ENCODE results near the gene LLGL2. TPM values are rescaled to one million over a fixed set of nuclear protein-coding genes. Genes with fewer than 3 reads are reported as not detected.
A peak's percentile ranks its signal among the peaks of the same experiment; 100 is the strongest.
"Not testable (repeated sequence)": the region's sequence is repeated elsewhere in the genome, so short reads cannot be mapped to it uniquely, and the experiment has no call there.

The LLGL2 gene
- total and polyA plus RNA-seq, 3 experiments from 2014 or later: 17.1 to 39.5 (median 17.8) TPM

DNA sequence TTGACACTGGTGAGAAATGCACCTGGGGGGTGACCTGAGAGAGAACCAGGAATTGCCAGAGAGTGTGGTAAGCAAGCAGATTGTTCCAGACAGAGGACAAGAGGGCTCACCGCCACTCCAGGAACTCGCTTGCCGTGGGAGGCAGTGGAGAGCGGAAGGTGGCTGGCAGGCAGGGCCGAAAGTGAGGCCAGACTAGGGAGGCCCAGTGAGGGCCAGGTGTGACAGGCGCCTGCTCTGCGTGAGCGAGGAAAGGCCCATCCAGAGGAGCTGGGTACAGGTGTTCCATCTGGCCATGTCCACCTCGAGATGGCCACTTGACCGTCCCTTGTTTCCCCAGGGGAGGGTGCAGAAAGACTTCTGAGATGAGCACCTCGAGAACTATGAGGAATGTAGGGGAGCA, 50.2 kb downstream of the LLGL2 start:
- DNase-seq: no peak
- Mint-ChIP-seq H3K4me1 (no peaks in the 10 kb centered on the region), H3K4me3 (no peak overlapping the region), H3K27ac (peak overlapping the region in 2 of 8 donors; percentile 38 to 59), H3K27me3 (no peaks in the 10 kb centered on the region), H3K36me3 (peaks cover 0 to 17% (median 2%) of the 10 kb centered on the region in 3 donors), H3K9me3 (no peaks in the 10 kb centered on the region)
- Histone ChIP-seq H3K27me3 (ENCODE audit: insufficient read depth, low read length, poor library complexity, severe bottlenecking) (no peaks in the 10 kb centered on the region), H3K27ac (ENCODE audit: low read depth, low read length) (no peak overlapping the region), H3K9me3 (ENCODE audit: low read length) (no peaks in the 10 kb centered on the region), H3K4me1 (ENCODE audit: insufficient read depth, low read length) (no peaks in the 10 kb centered on the region), H3K4me3 (ENCODE audit: low read length) (no peak overlapping the region), H3K36me3 (ENCODE audit: insufficient read depth, low read length) (no peaks in the 10 kb centered on the region)
- POLR2A ChIA-PET: no interaction called here
- CTCF ChIA-PET: interaction anchor here (1.4 kb wide), 1 partner anchor 13 kb away, joined by 3 read pairs; no protein-coding TSS in a partner anchor

DNA sequence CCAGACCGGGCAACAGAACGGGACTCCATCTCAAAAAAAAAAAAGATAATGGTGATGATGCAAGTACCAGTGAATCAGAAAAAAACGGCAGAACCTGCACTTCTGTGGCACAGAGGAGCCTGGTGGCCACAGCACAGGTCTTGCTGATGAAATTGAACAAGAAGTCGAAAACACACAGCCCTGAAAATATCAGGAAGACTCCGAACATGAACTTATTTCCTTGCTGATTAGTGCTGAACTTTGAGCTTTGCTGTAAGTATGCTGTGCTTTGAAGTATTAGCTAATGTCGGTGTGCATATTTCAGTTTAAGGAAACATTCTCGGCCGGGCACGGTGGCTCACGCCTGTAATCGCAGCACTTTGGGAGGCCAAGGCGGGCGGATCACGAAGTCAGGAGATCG, 51.2 kb downstream of the LLGL2 start:
- Histone ChIP-seq H3K36me3 (ENCODE audit: insufficient read depth, low read length) (no peaks in the 10 kb centered on the region), H3K27ac (ENCODE audit: low read depth, low read length) (no peak overlapping the region), H3K9me3 (ENCODE audit: low read length) (no peaks in the 10 kb centered on the region), H3K4me1 (ENCODE audit: insufficient read depth, low read length) (peaks cover 4% of the 10 kb centered on the region), H3K27me3 (ENCODE audit: insufficient read depth, low read length, poor library complexity, severe bottlenecking) (no peaks in the 10 kb centered on the region), H3K4me3 (ENCODE audit: low read length) (no peak overlapping the region)
- Mint-ChIP-seq H3K27me3 (no peaks in the 10 kb centered on the region), H3K4me1 (peaks cover 8 to 9% (median 8%) of the 10 kb centered on the region in 3 donors), H3K36me3 (peaks cover 0 to 12% (median 2%) of the 10 kb centered on the region in 3 donors), H3K27ac (no peak overlapping the region), H3K4me3 (no peak overlapping the region), H3K9me3 (peaks cover 0 to 3% (median 0%) of the 10 kb centered on the region in 5 donors)
- no peak for DNase-seq
- CTCF ChIA-PET: interaction anchor here (1.4 kb wide), 1 partner anchor 12 kb away, joined by 3 read pairs; no protein-coding TSS in a partner anchor
- POLR2A ChIA-PET: no interaction called here

GRCh38 chr17:75581121-75581725, 55.7 kb downstream of the LLGL2 start:
- not testable (repeated sequence) for H3K9me3 ChIP-seq (ENCODE audit: low read length); H3K27ac ChIP-seq (ENCODE audit: low read depth, low read length); H3K4me1 ChIP-seq (ENCODE audit: insufficient read depth, low read length); H3K27me3 Mint-ChIP-seq; H3K36me3 Mint-ChIP-seq; H3K9me3 Mint-ChIP-seq; H3K36me3 ChIP-seq (ENCODE audit: insufficient read depth, low read length); H3K27me3 ChIP-seq (ENCODE audit: insufficient read depth, low read length, poor library complexity, severe bottlenecking)
- Mint-ChIP-seq H3K27ac (peak overlapping the region in 6 of 8 donors; percentile 22 to 80 (median 51)), H3K4me3 (peak overlapping the region; percentile 70 to 88 (median 82)), H3K4me1 (peaks cover 8 to 12% (median 10%) of the 10 kb centered on the region in 3 donors)
- ChIA-PET POLR2A (interaction anchor here (0.8 kb wide), 1 partner anchor 125 kb away, joined by 3 read pairs; the partner anchor contains the start of gene TMEM94), CTCF (interaction anchor here (0.6 to 1.9 kb wide), 3 partner anchors 47 to 259 kb away, joined by 4 to 8 read pairs (median 4); no protein-coding TSS in a partner anchor)
- H3K4me3 ChIP-seq (ENCODE audit: low read length): peak overlapping the region; percentile 58
- peak in 4 of 5 donors; percentile 44 to 69 (median 53) for DNase-seq

DNA sequence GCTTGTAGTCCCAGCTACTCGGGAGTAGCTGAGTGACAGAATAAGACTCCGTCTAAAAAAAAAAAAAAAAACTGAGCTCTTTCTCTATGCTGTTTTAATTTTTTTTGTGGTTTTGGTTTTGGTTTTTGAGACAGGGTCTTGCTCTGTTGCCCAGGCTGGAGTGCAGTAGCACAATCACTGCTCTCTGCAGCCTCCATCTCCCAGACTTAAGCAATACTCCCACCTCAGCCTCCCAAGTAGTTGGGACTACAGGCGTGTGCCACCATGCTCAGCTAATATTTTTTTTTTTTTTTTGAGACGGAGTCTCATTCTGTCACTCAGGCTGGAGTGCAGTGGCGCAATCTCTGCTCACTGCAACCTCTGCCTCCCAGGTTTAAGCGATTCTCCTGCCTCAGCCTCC, 57.7 kb downstream of the LLGL2 start:
- not testable (repeated sequence) for H3K9me3 ChIP-seq (ENCODE audit: low read length); H3K27ac ChIP-seq (ENCODE audit: low read depth, low read length); H3K36me3 Mint-ChIP-seq; H3K27me3 ChIP-seq (ENCODE audit: insufficient read depth, low read length, poor library complexity, severe bottlenecking); H3K4me3 ChIP-seq (ENCODE audit: low read length); H3K36me3 ChIP-seq (ENCODE audit: insufficient read depth, low read length); H3K9me3 Mint-ChIP-seq; H3K27me3 Mint-ChIP-seq; DNase-seq
- Mint-ChIP-seq H3K27ac (peak overlapping the region in 1 of 8 donors; percentile 54), H3K4me1 (peaks cover 12 to 18% (median 14%) of the 10 kb centered on the region in 3 donors), H3K4me3 (peak overlapping the region in 1 of 7 donors; percentile 6)
- ChIA-PET CTCF (interaction anchor here (0.6 to 2.5 kb wide), 4 partner anchors 50 to 464 kb away, joined by 3 to 7 read pairs (median 3); partner anchors contain the start of gene SMIM5), POLR2A (interaction anchor here (0.6 kb wide), 1 partner anchor 390 kb away, joined by 4 read pairs; no protein-coding TSS in a partner anchor)
- peaks cover 12% of the 10 kb centered on the region for H3K4me1 ChIP-seq (ENCODE audit: insufficient read depth, low read length)

DNA sequence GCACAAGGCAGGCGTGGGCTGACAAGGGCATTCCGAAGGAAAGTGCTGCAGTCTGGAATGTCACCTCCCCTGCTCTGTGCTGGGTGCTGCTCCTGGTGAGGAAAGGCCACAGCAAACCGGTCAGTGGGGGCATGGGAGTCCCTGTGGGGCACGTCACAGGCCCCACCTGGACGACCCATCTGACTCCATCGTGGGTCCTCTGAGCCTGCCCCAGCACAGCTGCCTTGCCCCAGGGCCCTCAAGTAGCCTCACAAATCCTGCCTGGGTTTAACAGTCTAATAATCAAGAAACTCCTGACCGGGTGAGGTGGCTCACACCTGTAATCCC, 59.3 kb downstream of the LLGL2 start:
- peaks cover 0 to 3% (median 0%) of the 10 kb centered on the region in 5 donors for H3K9me3 Mint-ChIP-seq
- no peak overlapping the region for H3K27ac ChIP-seq (ENCODE audit: low read depth, low read length)
- no peak overlapping the region for H3K4me3 ChIP-seq (ENCODE audit: low read length)
- peaks cover 12 to 20% (median 14%) of the 10 kb centered on the region in 3 donors for H3K4me1 Mint-ChIP-seq
- peaks cover 0 to 2% of the 10 kb centered on the region in 2 donors for H3K27me3 Mint-ChIP-seq
- H3K36me3 ChIP-seq (ENCODE audit: insufficient read depth, low read length): no peaks in the 10 kb centered on the region
- POLR2A ChIA-PET: no interaction called here
- CTCF ChIA-PET: no interaction called here
- no peak for DNase-seq
- H3K27ac Mint-ChIP-seq: no peak overlapping the region
- H3K9me3 ChIP-seq (ENCODE audit: low read length): no peaks in the 10 kb centered on the region
- no peak overlapping the region for H3K4me3 Mint-ChIP-seq
- peaks cover 12% of the 10 kb centered on the region for H3K4me1 ChIP-seq (ENCODE audit: insufficient read depth, low read length)
- H3K27me3 ChIP-seq (ENCODE audit: insufficient read depth, low read length, poor library complexity, severe bottlenecking): no peaks in the 10 kb centered on the region
- H3K36me3 Mint-ChIP-seq: no peaks in the 10 kb centered on the region

- CTCF ChIA-PET: interaction anchor here (0.7 to 2.0 kb wide), 13 partner anchors 8 to 160 kb away, joined by 3 to 9 read pairs (median 3); partner anchors contain the start of genes SMIM5, TMEM94 and TSEN54
- Mint-ChIP-seq H3K27ac (peak within 1 kb of the TSS in 4 of 8 donors; percentile 54 to 78 (median 63)), H3K4me3 (peak within 1 kb of the TSS; percentile 58 to 86 (median 71)), H3K9me3 (no peaks in the 10 kb centered on the region), H3K4me1 (peaks cover 3 to 22% (median 12%) of the 10 kb centered on the region in 3 donors), H3K27me3 (no peaks in the 10 kb centered on the region), H3K36me3 (no peaks in the 10 kb centered on the region)
- H3K9me3 ChIP-seq (ENCODE audit: low read length): no peaks in the 10 kb centered on the region
- POLR2A ChIA-PET: interaction anchor here (0.8 to 1.8 kb wide), 4 partner anchors 53 to 132 kb away, joined by 4 to 12 read pairs (median 6); partner anchors contain the start of genes RECQL5, SAP30BP, TMEM94 and TSEN54
- H3K4me1 ChIP-seq (ENCODE audit: insufficient read depth, low read length): peaks cover 8% of the 10 kb centered on the region
- no peaks in the 10 kb centered on the region for H3K27me3 ChIP-seq (ENCODE audit: insufficient read depth, low read length, poor library complexity, severe bottlenecking)
- peak; percentile 44 to 78 (median 61) for DNase-seq
- H3K27ac ChIP-seq (ENCODE audit: low read depth, low read length): peak within 1 kb of the TSS; percentile 31
- no peaks in the 10 kb centered on the region for H3K36me3 ChIP-seq (ENCODE audit: insufficient read depth, low read length)
- peak within 1 kb of the TSS; percentile 47 for H3K4me3 ChIP-seq (ENCODE audit: low read length)
Observed at GRCh38 chr17:75587675-75588595, 62.4 kb downstream of the LLGL2 start, which contains the start of gene MYO15B. Gene MYO15B (plus strand): TSS chr17:75587800. CDS start chr17:75588058, 258 bp downstream.

GRCh38 chr17:75588596-75589011, 63.1 kb downstream of the LLGL2 start:
- H3K4me3 ChIP-seq (ENCODE audit: low read length): peak overlapping the region; percentile 47
- CTCF ChIA-PET: interaction anchor here (0.7 to 2.0 kb wide), 13 partner anchors 9 to 160 kb away, joined by 3 to 9 read pairs (median 3); partner anchors contain the start of genes SMIM5, TMEM94 and TSEN54
- no peaks in the 10 kb centered on the region for H3K27me3 Mint-ChIP-seq
- H3K4me1 Mint-ChIP-seq: peaks cover 3 to 22% (median 12%) of the 10 kb centered on the region in 3 donors
- peak overlapping the region; percentile 31 for H3K27ac ChIP-seq (ENCODE audit: low read depth, low read length)
- H3K9me3 ChIP-seq (ENCODE audit: low read length): no peaks in the 10 kb centered on the region
- H3K27ac Mint-ChIP-seq: peak overlapping the region in 1 of 8 donors; percentile 60
- POLR2A ChIA-PET: interaction anchor here (0.8 to 1.8 kb wide), 4 partner anchors 54 to 132 kb away, joined by 4 to 12 read pairs (median 6); partner anchors contain the start of genes RECQL5, SAP30BP, TMEM94 and TSEN54
- peak overlapping the region in 6 of 7 donors; percentile 13 to 73 (median 68) for H3K4me3 Mint-ChIP-seq
- H3K4me1 ChIP-seq (ENCODE audit: insufficient read depth, low read length): peaks cover 8% of the 10 kb centered on the region
- no peaks in the 10 kb centered on the region for H3K36me3 ChIP-seq (ENCODE audit: insufficient read depth, low read length)
- no peaks in the 10 kb centered on the region for H3K36me3 Mint-ChIP-seq
- no peaks in the 10 kb centered on the region for H3K9me3 Mint-ChIP-seq
- peak in 1 of 5 donors; percentile 58 for DNase-seq
- no peaks in the 10 kb centered on the region for H3K27me3 ChIP-seq (ENCODE audit: insufficient read depth, low read length, poor library complexity, severe bottlenecking)

All from CD8-positive, alpha-beta memory T cell (primary cell).